ACHN (cell line): ENCODE measurements around the gene LIX1L.

Experiments
- DNase-seq: peaks from one replicate; pipeline ENCODE4 v3.0.0-alpha.2; 2015
- in situ Hi-C: cut with HindIII; loops from 2 replicates; pipeline ENCODE4 v1.10.0; 2017; ENCODE audit warnings: low sequenced_read_pairs, low pct_ligation_motif_present, low pct_unique_long_range_greater_than_20kb

LIX1L gene

DNA sequence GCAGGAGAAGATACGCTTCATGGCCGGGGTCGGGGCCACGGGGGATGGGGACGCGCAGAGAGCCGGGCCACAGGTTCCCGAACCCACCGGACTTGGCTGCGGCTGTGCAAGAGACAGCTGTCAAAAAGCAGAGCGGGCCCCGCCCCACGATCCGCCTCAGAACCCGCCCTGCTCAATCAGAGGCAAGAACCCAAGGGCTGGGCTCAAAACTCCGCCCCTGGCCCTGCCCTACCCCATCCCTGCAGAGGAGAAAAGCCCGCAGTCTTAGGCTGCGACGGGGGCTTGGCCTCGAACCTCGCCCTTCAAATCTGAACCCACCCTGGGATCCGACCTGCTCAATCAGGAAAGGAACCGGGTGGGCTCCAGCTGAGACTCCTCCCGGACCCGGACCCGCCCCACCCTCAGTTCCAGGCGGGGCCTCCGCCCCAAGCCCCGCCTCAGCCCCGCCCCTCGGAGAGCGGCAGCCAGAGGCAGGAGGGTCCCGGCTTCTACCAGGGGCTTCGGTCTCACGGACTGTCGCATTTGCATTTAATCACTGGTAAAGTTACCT lies 72.0 kb downstream of the LIX1L start, which contains the start of gene ANKRD35:
Gene ANKRD35, minus strand, starts transcription at position 129 of the 550 bp plus-strand sequence. Its CDS starts 108 bp downstream, at position 21.
- in situ Hi-C loops: no loop called here
- DNase-seq: peak; percentile 80

GRCh38 chr1:145884675-145885074 lies 73.1 kb downstream of the LIX1L start:
- DNase-seq: no peak
- in situ Hi-C loops: no loop called here
